AG10803 (cell line): ENCODE measurements around the gene DDX56.
A peak's percentile ranks its signal among the peaks of the same experiment; 100 is the strongest.
"Not testable (repeated sequence)": the region's sequence is repeated elsewhere in the genome, so short reads cannot be mapped to it uniquely, and the experiment has no call there.

Source experiments
- DNase-seq: peaks from one replicate; pipeline ENCODE4 v3.0.0; 2010; ENCODE audit warnings: low read depth
- H3K4me3 ChIP-seq: 2 replicates; pipeline ENCODE4 v1.5.1; 2011; ENCODE audit warnings: mild to moderate bottlenecking, low read length, control low read depth
- CTCF ChIP-seq: conservative IDR thresholded peaks from 2 replicates; pipeline ENCODE4 v1.5.1; 2011; ENCODE audit warnings: mild to moderate bottlenecking, low read length, control low read depth, inconsistent platforms

DDX56 gene

GRCh38 chr7:44563171-44563679, 10.5 kb downstream of the DDX56 start:
- H3K4me3 ChIP-seq = no peak overlapping the region
- TF ChIP-seq CTCF = no peak

GRCh38 chr7:44562622-44562962, 11.1 kb downstream of the DDX56 start:
- not testable (repeated sequence) for DNase-seq, H3K4me3 ChIP-seq

More at GRCh38 chr7:44563171-44563679, 10.5 kb downstream of the DDX56 start:
- no peak for DNase-seq

DNA sequence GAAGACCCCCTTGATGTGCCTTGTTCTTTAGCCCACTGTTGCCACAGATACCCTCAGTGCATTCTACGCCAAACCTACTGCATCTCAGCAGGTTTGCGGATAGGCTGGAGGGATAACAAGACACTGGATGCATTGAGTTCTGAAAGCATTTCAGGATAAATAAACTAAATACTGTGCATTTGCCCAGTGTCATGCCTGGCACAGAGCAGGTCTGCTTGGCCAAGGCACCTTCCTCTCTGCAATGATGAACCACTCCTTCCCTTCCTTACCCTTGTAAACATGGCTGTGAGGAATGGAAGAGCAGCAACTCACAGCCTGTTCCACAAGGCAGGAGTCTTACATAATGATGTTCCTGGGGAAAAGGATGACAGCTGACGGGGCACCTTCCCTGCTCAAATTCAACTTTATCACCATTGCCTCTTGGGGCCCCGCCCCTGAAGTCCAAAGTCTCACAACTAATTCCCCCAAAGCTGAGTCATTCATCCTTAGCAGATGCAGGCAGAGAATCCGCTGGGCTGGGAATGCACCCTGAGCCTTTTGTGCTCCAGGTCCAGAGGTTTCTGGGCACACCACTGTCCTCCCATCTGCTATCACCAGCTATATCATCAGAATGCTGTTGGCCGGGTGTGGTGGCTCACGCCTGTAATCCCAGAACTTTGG, 11.6 kb downstream of the DDX56 start:
- no peak for TF ChIP-seq CTCF
- DNase-seq = peak; percentile 41

DNA sequence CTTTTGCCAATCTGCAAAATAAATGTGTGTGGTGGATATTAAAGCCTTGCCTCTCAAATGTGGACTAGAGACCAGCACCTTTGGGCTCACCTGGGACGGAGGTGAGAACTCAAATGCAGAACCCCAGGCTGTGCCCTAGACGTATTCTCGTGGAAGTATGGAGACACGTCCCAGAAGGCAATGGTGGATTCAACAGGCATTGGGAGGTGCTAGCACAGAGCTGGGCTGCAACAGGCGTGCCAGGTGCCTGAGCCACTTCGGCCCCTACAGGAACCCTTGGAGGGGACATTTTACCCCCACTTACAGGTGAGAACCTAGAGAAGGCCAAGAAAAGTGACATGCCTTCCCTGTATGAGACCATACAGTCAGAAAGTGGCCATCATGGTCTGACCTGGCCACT, 12.2 kb downstream of the DDX56 start:
- DNase-seq = no peak
- no peak overlapping the region for H3K4me3 ChIP-seq
- TF ChIP-seq CTCF = no peak

More for the DNA sequence above, 11.6 kb downstream of the DDX56 start:
- no peak overlapping the region for H3K4me3 ChIP-seq

- no peak for DNase-seq
- TF ChIP-seq CTCF = no peak
- no peak overlapping the region for H3K4me3 ChIP-seq
Measured at GRCh38 chr7:44559485-44559884, 14.2 kb downstream of the DDX56 start.

GRCh38 chr7:44557485-44557884, 16.2 kb downstream of the DDX56 start:
- DNase-seq = no peak
- no peak overlapping the region for H3K4me3 ChIP-seq

GRCh38 chr7:44555350-44555749, 18.4 kb downstream of the DDX56 start:
- TF ChIP-seq CTCF = no peak
- H3K4me3 ChIP-seq = no peak overlapping the region
- DNase-seq = no peak

More at GRCh38 chr7:44557485-44557884, 16.2 kb downstream of the DDX56 start:
- no peak for TF ChIP-seq CTCF

DNA sequence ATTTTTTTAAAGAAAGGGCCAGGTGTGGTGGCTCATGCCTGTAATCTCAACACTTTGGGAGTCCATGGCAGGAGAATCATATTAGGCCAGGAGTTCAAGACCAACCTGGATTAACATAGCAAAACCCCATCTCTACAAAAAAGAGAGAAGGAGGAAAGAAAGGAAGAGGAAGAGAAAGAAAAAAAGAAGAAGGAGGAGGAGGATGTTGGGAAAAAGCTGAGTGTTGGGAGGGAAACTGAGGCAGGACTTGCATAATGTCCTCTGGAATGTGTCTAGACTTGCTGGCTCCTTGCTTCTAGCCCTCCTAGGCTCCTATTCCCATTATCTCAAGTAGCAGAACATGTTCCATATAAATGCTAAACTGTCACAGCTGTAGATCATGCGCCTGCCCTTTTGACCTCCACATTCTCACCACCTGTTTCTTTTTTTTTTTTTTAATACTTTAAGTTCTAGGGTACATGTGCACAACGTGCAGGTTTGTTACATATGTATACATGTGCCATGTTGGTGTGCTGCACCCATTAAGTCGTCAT, 21.2 kb downstream of the DDX56 start:
- H3K4me3 ChIP-seq, DNase-seq: not testable (repeated sequence)
